ENCODE results near the gene EDAR.

Gene EDAR

DNA sequence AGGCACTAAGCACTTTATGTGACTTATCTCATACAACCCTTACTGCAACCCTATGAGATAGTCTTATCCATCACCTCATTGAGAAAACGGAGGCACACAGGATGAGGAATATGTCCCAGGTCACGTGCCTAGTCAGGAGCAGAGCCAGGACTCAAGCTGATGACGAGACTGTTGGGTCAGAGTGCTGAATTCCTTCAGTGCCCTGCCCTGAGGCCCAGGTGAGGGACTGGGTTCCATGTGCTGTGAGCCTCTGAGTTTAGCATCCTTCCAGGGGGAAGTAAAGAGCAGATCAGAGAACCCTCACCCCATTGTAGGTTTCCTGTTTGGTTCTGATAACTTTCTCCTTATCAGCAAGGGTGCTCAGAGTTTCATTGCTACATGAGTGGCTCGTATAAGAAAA, 11.7 kb upstream of the EDAR start:
- DNase-seq = no peak

DNA sequence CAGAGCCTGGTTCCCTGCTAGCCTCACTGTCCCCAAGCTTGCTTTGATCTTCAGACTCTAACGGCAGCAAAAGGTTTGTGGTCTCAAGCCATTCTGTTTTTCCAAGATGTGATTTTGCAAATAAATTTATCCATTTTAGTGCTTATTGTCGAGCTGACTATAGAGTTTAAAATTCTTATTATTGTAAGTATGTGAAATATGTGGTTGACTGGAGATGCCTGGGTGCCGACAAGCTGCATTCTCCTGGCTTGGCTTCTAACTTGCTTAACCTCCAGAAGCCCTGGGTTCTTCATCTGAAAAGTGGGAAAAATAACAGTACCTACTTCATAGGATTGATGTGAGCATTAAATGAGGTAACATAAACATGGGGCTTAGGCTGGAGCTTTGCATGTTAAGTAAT, 9.9 kb upstream of the EDAR start:
- no peak for DNase-seq

GRCh38 chr2:108994178-108994577, 5.2 kb upstream of the EDAR start:
- no peak for DNase-seq

DNA sequence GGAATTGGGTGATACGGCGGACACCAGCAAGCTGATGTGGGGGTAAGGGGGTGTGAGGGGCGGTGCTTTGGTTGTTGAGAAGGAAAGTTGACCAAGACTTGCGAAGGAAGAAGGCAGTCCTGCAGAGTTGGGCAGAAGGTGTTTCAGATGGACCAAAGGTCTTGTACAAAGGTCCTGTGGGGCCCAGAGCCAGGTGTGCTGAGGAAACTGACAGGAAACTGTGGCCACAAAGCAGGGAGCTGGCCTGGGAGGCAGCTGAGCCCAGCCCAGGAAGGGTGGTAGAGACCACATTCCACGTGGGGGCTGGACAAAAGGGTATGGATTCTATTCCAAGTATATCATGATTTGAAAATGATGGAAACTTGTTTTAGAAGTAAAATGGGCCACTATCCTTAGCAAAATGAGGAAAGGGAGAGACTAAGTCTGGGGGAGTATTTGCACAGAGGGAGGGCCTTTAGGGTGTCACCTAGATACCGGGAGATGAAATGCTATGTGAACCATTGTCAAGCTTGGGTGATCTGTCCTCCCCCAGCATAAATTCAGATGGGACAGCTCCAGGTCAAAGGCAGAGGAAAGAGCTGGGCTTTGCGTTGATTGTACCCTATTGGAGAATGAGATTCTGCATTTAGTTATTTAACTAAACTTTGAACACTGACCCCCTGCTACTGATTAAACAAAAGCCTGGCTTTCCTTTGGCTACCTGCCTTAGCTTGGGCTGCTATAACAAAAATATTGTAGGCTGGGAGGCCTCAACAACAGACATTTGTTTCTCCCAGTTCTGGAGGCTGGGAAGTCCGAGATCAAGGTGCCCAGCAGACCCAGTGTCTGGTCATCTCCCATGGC, 4.3 kb upstream of the EDAR start:
- no peak for DNase-seq

GRCh38 chr2:108988076-108988795, 784 bp downstream of the EDAR start:
- no peak for DNase-seq

DNA sequence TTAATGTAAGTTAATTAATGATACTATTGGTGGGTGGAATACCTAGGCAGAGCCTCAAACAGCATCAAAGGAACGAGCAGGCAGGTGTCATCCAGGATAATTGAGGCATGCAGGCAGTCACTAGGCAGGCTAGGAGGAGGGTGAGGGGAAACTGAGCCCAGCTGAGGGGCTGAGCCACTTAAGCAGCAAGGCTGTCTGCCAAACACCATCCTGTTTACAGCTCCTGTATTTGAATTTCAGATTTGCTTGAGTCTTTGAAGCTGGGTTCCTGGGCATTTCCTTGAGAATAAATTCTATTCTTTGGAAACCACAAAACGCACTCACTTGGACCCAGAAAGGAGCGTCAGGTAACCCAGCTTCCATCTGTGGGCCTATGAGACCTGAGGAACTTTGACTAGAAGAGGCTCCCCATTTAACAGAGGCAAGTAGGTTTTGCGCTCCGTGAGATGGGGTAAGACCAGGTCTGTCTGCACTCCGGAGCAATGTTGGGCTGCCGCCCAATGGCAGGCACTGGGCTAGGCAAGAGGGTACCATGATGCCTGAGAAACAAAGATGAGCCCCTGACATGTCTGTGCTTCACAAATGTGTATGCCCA, 2.0 kb downstream of the EDAR start:
- DNase-seq = no peak

DNA sequence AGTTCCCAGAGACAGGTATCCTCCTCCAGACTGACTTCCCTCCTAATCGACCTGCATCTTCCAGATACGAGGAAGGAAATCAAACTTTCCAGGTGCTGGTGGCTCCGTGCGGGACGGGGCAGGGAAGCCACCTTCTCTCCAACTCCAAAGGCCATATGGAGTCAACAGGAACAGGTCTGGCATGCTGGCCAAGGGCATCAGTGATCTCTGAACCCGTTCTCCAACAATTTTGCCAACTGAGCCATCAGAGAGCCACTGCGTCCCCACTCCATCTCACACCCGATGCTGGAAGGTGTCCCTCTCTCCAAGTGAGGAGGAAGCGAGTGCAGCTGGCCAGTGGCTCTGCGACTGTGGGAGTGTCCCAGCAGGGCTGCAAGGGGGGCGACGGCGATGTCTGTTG, 5.4 kb downstream of the EDAR start:
- no peak for DNase-seq

GRCh38 chr2:108983061-108983460, 6.0 kb downstream of the EDAR start:
- no peak for DNase-seq

- no peak for DNase-seq
Measured at GRCh38 chr2:108982259-108982679, 6.8 kb downstream of the EDAR start.

GRCh38 chr2:108981846-108982245, 7.2 kb downstream of the EDAR start:
- no peak for DNase-seq

- no peak for DNase-seq
Measured at GRCh38 chr2:108980076-108980475, 8.9 kb downstream of the EDAR start.

DNA sequence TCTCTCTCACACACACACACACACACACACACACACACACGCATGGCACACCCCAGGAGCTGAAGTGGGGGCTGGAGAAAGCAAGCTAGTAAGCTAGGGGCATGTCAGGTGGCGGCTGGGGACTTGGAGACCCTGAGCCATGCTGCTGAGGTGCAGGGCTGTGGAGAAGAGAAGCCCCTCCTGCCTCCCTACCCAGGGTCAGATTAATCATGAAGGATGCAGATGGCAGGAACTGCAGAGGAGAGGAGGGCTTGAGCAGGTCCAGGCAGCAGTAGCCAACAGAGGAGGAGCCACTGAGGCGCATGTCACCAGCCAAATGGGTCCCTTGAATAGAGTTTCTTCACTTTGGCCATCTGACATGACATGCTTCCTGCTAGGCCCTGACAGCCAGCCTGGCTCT, 9.6 kb downstream of the EDAR start:
- DNase-seq = no peak

DNA sequence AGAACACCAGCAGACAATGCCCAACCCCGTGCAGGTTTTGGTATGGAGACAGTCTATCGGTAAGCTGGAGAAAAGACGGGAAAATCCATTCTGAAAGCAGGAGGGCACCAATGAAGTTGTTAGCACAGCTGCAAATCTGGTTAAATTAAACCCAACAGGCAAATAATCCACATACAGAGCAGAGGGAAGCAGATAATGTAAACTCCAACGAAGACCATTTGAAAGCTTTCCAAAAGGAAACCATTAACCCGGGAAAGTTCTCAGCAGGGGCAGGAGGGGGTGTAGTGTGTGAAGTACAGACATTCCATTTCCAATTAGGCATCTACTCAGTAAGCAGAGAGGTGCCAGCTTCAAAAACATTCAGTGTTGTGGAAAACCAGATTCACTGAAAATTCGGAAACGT, 10.3 kb downstream of the EDAR start:
- DNase-seq = no peak

GRCh38 chr2:108975613-108976435, 13.2 kb downstream of the EDAR start:
- DNase-seq = no peak

DNA sequence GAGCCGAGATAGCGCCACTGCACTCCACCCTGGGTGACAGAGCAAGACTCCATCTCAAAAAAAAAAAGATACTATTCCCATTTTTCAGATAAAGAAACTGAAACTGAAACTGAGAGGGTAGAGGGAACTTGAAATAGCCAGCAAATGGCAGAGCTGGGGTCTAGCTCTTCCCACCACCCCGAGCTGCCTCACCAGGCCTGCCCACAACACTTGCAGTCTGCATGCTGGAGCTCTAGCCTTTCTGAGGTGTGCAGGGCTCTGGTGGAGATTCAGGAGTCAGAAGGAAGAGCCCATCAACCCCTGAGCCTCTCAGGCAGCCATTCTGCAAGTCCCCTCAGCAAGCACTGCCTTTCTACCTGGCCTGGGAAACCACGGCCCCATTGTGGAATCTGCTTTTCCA, 14.3 kb downstream of the EDAR start:
- no peak for DNase-seq

- no peak for DNase-seq
Measured at GRCh38 chr2:108972663-108973062, 16.4 kb downstream of the EDAR start.

DNA sequence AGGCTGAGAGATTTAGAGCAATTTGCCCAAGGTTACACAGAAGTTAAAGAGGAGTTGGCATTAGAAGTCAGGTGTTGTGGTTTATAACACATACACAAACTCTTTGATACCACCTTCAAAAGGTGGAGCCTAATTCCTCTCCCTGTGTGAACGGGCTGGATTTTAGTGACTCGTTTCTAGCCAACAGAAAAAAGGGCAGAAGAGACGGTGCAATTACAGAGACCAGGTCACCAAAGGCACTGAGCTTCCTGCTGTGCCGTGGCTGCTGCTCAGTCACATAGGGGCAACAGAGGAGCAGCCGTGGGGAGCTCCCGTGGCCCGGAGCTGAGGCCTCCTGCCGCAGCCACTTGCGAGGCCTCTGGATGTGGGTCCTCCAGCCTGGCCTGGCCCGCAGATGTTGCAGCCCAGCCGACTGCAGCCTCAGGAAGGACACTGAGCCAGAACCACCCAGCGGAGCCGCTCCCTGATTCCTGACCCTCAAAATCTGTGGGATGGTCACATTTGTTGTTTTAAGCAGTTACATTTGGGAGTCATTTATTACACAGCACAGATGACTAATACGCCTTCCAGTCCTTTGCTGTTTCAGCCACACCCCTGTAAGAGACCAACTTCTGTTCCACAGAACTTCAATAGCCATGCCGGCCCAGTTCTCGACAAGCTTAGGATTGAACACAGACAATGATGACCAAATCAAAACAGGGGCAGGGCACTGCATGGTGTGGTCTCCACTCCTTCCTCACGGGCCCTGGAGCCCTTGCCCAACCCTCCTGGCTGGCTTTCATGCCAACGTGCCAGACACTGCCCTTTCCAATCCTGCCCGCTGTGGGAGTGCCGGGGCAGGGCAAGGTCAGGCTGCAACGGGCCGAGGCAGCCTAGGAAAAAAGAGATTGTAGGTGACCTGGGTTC, 17.1 kb downstream of the EDAR start:
- no peak for DNase-seq

DNA sequence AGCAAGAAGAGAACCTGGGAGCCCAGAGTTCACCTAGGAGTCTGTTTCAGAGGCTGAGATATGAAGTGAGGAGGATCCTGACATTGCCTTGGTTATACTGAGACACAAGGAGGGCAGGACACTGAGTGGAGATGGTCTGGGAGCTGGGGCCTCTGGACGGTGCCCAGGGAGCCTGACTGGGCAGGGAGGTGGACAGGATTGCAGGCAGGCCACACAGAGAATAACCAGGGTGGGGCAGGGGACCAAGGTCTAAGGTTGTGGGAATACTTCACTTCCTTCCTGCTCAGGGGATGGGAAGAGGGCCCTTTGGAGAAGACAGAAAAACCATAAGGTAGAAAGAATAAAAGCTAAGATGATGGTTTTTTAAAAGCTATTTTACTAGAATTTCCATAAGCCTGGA, 18.7 kb downstream of the EDAR start:
- DNase-seq = no peak

DNA sequence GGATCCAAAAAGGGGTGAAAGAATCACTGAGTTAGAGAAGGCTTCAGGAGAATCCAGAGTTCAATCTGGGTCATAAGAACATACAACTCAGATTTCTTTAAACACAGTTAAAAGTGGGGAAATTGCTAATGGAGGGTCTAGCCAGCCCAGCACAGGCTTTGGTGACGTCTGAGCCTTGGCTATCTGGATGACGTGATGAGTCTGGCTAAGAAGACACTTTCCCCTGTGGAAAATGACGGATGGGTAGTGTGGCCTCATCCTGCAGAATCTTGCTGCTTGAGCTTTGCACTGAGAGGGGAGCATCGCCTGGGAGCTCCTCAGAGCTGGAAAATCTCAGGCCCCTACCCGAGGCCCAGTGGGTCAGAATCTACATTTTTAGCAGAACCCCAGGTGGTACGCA, 19.2 kb downstream of the EDAR start:
- DNase-seq = no peak

GRCh38 chr2:108968619-108969018, 20.4 kb downstream of the EDAR start:
- no peak for DNase-seq

GRCh38 chr2:108967757-108968156, 21.3 kb downstream of the EDAR start:
- no peak for DNase-seq

All from effector CD8-positive, alpha-beta T cell (primary cell).